CD14-positive monocyte (primary cell): ENCODE data around the gene DLGAP4. TPM values are rescaled to one million over a fixed set of nuclear protein-coding genes. Genes with fewer than 3 reads are reported as not detected.

ENCODE experiments used
- DNase-seq, 3 donors: peaks; one replicate each; pipeline ENCODE4 v3.0.0-alpha.2; 2011 to 2022
- H2AFZ ChIP-seq: 2 replicates; pipeline ENCODE4 v1.6.0; 2012; ENCODE audit warnings: mild to moderate bottlenecking, low read depth, low read length, inconsistent platforms; ENCODE audit not compliant: insufficient read depth, poor library complexity, severe bottlenecking
- H3K27ac ChIP-seq, 2 donors: 1 replicate in 1 of 2; 2 replicates in 1 of 2; pipeline ENCODE4 v1.5.1; 2012 to 2013; ENCODE audit warnings: low read length in 2 of 2, control low read depth in 1 of 2, inconsistent platforms in 1 of 2, low read depth in 1 of 2, mild to moderate bottlenecking in 1 of 2
- H3K27me3 ChIP-seq, 2 donors: one replicate each; pipeline versions ENCODE4 v1.6.0 to v1.6.1; 2011 to 2013; ENCODE audit warnings: low read length in 2 of 2; ENCODE audit not compliant: control insufficient read depth in 2 of 2, insufficient read depth in 2 of 2
- H3K36me3 ChIP-seq, 2 donors: replicated peaks in 1 of 2; 1 replicate in 1 of 2; 2 replicates in 1 of 2; pipeline versions ENCODE4 v1.5.1 to v1.6.1; 2012 to 2013; ENCODE audit warnings: low read length in 2 of 2, control low read depth in 1 of 2, inconsistent platforms in 1 of 2, mild to moderate bottlenecking in 1 of 2; ENCODE audit not compliant: insufficient read depth in 2 of 2, control insufficient read depth in 1 of 2
- H3K4me1 ChIP-seq, 2 donors: 1 replicate in 1 of 2; 2 replicates in 1 of 2; pipeline versions ENCODE4 v1.5.1 to v1.6.1; 2012 to 2013; ENCODE audit warnings: low read length in 2 of 2, control low read depth in 1 of 2, inconsistent platforms in 1 of 2, mild to moderate bottlenecking in 1 of 2, moderate library complexity in 1 of 2; ENCODE audit not compliant: insufficient read depth in 2 of 2, control insufficient read depth in 1 of 2
- H3K4me2 ChIP-seq: replicated peaks from 2 replicates; pipeline ENCODE3; 2012; ENCODE audit warnings: low read length, moderate library complexity, mild to moderate bottlenecking; ENCODE audit not compliant: poor library complexity, severe bottlenecking; ENCODE audit errors: extremely low read depth
- H3K4me3 ChIP-seq, 3 experiments: fragments of 200-600 bp in 1 of 3; sonication (generic) in 1 of 3; replicated peaks in 1 of 3; 1 replicate in 2 of 3; 2 replicates in 1 of 3; pipeline ENCODE4 v1.5.1; 2011 to 2013; ENCODE audit warnings: low read length in 3 of 3, mild to moderate bottlenecking in 3 of 3, control low read depth in 2 of 3, low read depth in 2 of 3, inconsistent platforms in 1 of 3, moderate library complexity in 1 of 3
- H3K79me2 ChIP-seq: 2 replicates; pipeline ENCODE4 v1.6.0; 2012; ENCODE audit warnings: mild to moderate bottlenecking, control low read depth, inconsistent platforms, low read length, moderate library complexity; ENCODE audit not compliant: insufficient read depth
- H3K9ac ChIP-seq: 2 replicates; pipeline ENCODE4 v1.6.0; 2017; ENCODE audit warnings: low read length, mild to moderate bottlenecking; ENCODE audit not compliant: insufficient read depth, poor library complexity, severe bottlenecking
- H3K9me3 ChIP-seq, 2 donors: replicated peaks in 1 of 2; 1 replicate in 1 of 2; 2 replicates in 1 of 2; pipeline versions ENCODE4 v1.5.1 to v1.6.1; 2012 to 2013; ENCODE audit warnings: low read length in 2 of 2, control low read depth in 1 of 2; ENCODE audit not compliant: control insufficient read depth in 1 of 2, insufficient read depth in 1 of 2
- H4K20me1 ChIP-seq: 2 replicates; pipeline ENCODE4 v1.6.0; 2012; ENCODE audit warnings: mild to moderate bottlenecking, low read length, control low read depth, moderate library complexity; ENCODE audit not compliant: insufficient read depth
- H3K27ac Mint-ChIP-seq, 7 donors: one replicate each; pipeline ENCODE4 v1.8.0; 2020; ENCODE audit warnings: mild to moderate bottlenecking in 7 of 7, mixed read lengths in 7 of 7, moderate library complexity in 6 of 7, inconsistent platforms in 2 of 7
- H3K27me3 Mint-ChIP-seq, 3 donors: one replicate each; pipeline ENCODE4 v1.8.0; 2021 to 2022; ENCODE audit warnings: low read depth in 3 of 3, mild to moderate bottlenecking in 3 of 3, mixed read lengths in 3 of 3, moderate library complexity in 3 of 3, inconsistent platforms in 1 of 3
- H3K36me3 Mint-ChIP-seq, 2 donors: one replicate each; pipeline ENCODE4 v1.8.0; 2020; ENCODE audit warnings: mixed read lengths in 2 of 2, inconsistent platforms in 1 of 2, mild to moderate bottlenecking in 1 of 2
- H3K4me1 Mint-ChIP-seq: one replicate; pipeline ENCODE4 v1.8.0; 2020; ENCODE audit warnings: mild to moderate bottlenecking, mixed read lengths
- H3K4me3 Mint-ChIP-seq, 2 donors: one replicate each; pipeline ENCODE4 v1.8.0; 2020; ENCODE audit warnings: mild to moderate bottlenecking in 2 of 2, mixed read lengths in 2 of 2, moderate library complexity in 1 of 2
- H3K9me3 Mint-ChIP-seq, 7 donors: one replicate each; pipeline ENCODE4 v1.8.0; 2020 to 2022; ENCODE audit warnings: mixed read lengths in 7 of 7, mild to moderate bottlenecking in 6 of 7, moderate library complexity in 6 of 7, inconsistent platforms in 2 of 7
- CTCF ChIP-seq: fragments of 200-600 bp; IDR thresholded peaks from one replicate; pipeline ENCODE4 v1.8.0; 2022; ENCODE audit warnings: antibody characterized with exemption, mild to moderate bottlenecking
- WGBS: methylation state at CpG from one replicate; pipeline ENCODE4 v1.1.5; 2013; ENCODE audit warnings: missing lambda C conversion rate; ENCODE audit not compliant: insufficient coverage; 5-methylcytosine and 5-hydroxymethylcytosine counted together
- intact Hi-C, 2 donors: fragments of 100-400 bp; cut with micrococcal nuclease; formaldehyde crosslinking; loops; one replicate each; pipeline versions ENCODE4 v1.15.0 to v1.15.1; 2023
- polyA plus RNA-seq, 3 donors: library from polyadenylated mRNA; depleted of rRNA in 1 of 3; unstranded in 2 of 3; stranded (reverse) in 1 of 3; fragments of 300-500 nt in 2 of 3; fragments of >200 nt in 1 of 3; fragmentation: Illumina TruSeq in 2 of 3; gene quantifications; 1 replicate in 2 of 3; 2 replicates in 1 of 3; pipeline ENCODE4 v1.2.3, GENCODE V29; 2012 to 2021

DLGAP4 gene
- polyA plus RNA-seq, 3 donors: 9.9 to 52.7 (median 17.6) TPM

- Histone ChIP-seq H3K27ac (no peak overlapping the region), H3K36me3 (no peaks in the 10 kb centered on the region), H3K9me3 (no peaks in the 10 kb centered on the region), H3K4me3 (no peak overlapping the region), H3K9ac (no peak overlapping the region), H3K4me2 (no peak overlapping the region), H3K79me2 (no peaks in the 10 kb centered on the region), H2AFZ (no peak overlapping the region), H3K4me1 (no peaks in the 10 kb centered on the region), H4K20me1 (no peaks in the 10 kb centered on the region), H3K27me3 (no peaks in the 10 kb centered on the region)
- H3K9me3 Mint-ChIP-seq: no peaks in the 10 kb centered on the region
- no peaks in the 10 kb centered on the region for H3K36me3 Mint-ChIP-seq
- H3K4me1 Mint-ChIP-seq: no peaks in the 10 kb centered on the region
- H3K27ac Mint-ChIP-seq: peak overlapping the region in 1 of 7 donors; percentile 36
- intact Hi-C loops: no loop called here
- DNase-seq: no peak
- no peak for TF ChIP-seq CTCF
- peaks cover 8 to 22% (median 18%) of the 10 kb centered on the region in 3 donors for H3K27me3 Mint-ChIP-seq
- no peak overlapping the region for H3K4me3 Mint-ChIP-seq
- WGBS: 89% methylated on average over 10 of the region's 10 CpGs
These were observed 24.3 kb upstream of the DLGAP4 start for GRCh38 chr20:36281785-36282380.

- H3K27me3 Mint-ChIP-seq: peaks cover 13 to 29% (median 18%) of the 10 kb centered on the region in 3 donors
- intact Hi-C loops: no loop called here
These were observed 21.4 kb upstream of the DLGAP4 start for GRCh38 chr20:36284751-36285150.

More at GRCh38 chr20:36284751-36285150, 21.4 kb upstream of the DLGAP4 start:
- Mint-ChIP-seq H3K4me1 (no peaks in the 10 kb centered on the region), H3K4me3 (no peak overlapping the region), H3K36me3 (no peaks in the 10 kb centered on the region), H3K27ac (no peak overlapping the region), H3K9me3 (peaks cover 0 to 3% (median 0%) of the 10 kb centered on the region in 7 donors)
- no peaks in the 10 kb centered on the region for H3K4me1 ChIP-seq
- no peak for TF ChIP-seq CTCF
- H3K4me3 ChIP-seq: no peak overlapping the region
- DNase-seq: no peak
- no peak overlapping the region for H3K4me2 ChIP-seq
- no peaks in the 10 kb centered on the region for H3K27me3 ChIP-seq
- H3K9me3 ChIP-seq: no peaks in the 10 kb centered on the region
- no peaks in the 10 kb centered on the region for H3K36me3 ChIP-seq
- H3K9ac ChIP-seq: no peak overlapping the region
- no peak overlapping the region for H2AFZ ChIP-seq
- no peaks in the 10 kb centered on the region for H4K20me1 ChIP-seq
- no peak overlapping the region for H3K27ac ChIP-seq
- H3K79me2 ChIP-seq: no peaks in the 10 kb centered on the region
- WGBS: 93% methylated on average over 2 of the region's 5 CpGs
